Activated CD4-positive, alpha-beta memory T cell treated with anti-CD3 and anti-CD28 coated beads for 36 hours (primary cell): ENCODE results near the gene ABCF1. TPM values are rescaled to one million over a fixed set of nuclear protein-coding genes. Genes with fewer than 3 reads are reported as not detected.

Experiments used
- CTCF ChIA-PET: fragments of 350-600 bp; sonication (Branson Sonifier 250); formaldehyde crosslinking; loops from one replicate; lab custom pipeline; 2021; ENCODE audit warnings: antibody characterized with exemption, inconsistent platforms; lab: Charles Lee
- POLR2A ChIA-PET: fragments of 350-600 bp; sonication (Branson Sonifier 250); formaldehyde crosslinking; loops from one replicate; lab custom pipeline; 2021; ENCODE audit warnings: antibody characterized with exemption; lab: Charles Lee
- DNase-seq: peaks from one replicate; pipeline ENCODE4 v3.0.0-alpha.2; 2020
- H3K27ac Mint-ChIP-seq: one replicate; pipeline ENCODE4 v1.8.0; 2021; ENCODE audit warnings: mixed read lengths
- H3K27me3 Mint-ChIP-seq: one replicate; pipeline ENCODE4 v1.8.0; 2021; ENCODE audit warnings: mixed read lengths
- H3K36me3 Mint-ChIP-seq: one replicate; pipeline ENCODE4 v1.8.0; 2021; ENCODE audit warnings: mixed read lengths
- H3K4me1 Mint-ChIP-seq: one replicate; pipeline ENCODE4 v1.8.0; 2021; ENCODE audit warnings: low read depth, mixed read lengths
- H3K4me3 Mint-ChIP-seq: one replicate; pipeline ENCODE4 v1.8.0; 2021; ENCODE audit warnings: mild to moderate bottlenecking, mixed read lengths
- H3K9me3 Mint-ChIP-seq: one replicate; pipeline ENCODE4 v1.8.0; 2021; ENCODE audit warnings: mixed read lengths
- intact Hi-C: fragments of 100-400 bp; cut with micrococcal nuclease; formaldehyde crosslinking; loops from one replicate; pipeline ENCODE4 v1.15.1; 2023
- total RNA-seq, 2 experiments: library from RNA; stranded (reverse); gene quantifications; one replicate each; pipeline ENCODE4 v1.2.3, GENCODE V29; 2021

ABCF1 gene
- total RNA-seq, 2 experiments from 2014 or later, result 87.0 to 87.1 TPM

DNA sequence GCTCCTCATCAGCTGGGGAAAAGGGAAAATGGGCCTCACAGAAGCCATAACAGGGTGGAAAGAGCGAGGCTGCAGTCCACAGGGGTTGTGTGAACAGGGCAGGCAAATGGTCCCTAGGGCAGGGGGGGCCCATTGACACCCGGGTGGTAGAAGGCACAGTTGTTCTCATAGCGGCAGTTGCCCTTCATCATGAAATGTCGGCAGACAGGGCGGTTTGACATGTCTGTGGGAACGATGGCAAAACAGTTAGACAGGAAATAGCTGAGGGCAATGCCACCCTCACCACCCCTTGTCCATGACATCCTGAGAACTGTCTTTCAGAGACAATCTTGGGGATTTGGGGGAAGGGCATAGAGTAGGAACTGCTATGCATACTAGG, 30.2 kb downstream of the ABCF1 start:
- Mint-ChIP-seq H3K9me3 (no peaks in the 10 kb centered on the region), H3K4me3 (no peak overlapping the region), H3K36me3 (peaks cover 54% of the 10 kb centered on the region), H3K27me3 (no peaks in the 10 kb centered on the region), H3K4me1 (peaks cover 18% of the 10 kb centered on the region), H3K27ac (peak overlapping the region; percentile 5)
- DNase-seq, result no peak
- ChIA-PET POLR2A (interaction anchor here (0.5 to 5.9 kb wide), 2 partner anchors 12 to 125 kb away, joined by 3 to 35 read pairs; no protein-coding TSS in a partner anchor), CTCF (interaction anchor here (1.6 to 6.0 kb wide), 3 partner anchors 60 to 119 kb away, joined by 5 to 98 read pairs (median 9); no protein-coding TSS in a partner anchor)
- intact Hi-C loops, result no loop called here

DNA sequence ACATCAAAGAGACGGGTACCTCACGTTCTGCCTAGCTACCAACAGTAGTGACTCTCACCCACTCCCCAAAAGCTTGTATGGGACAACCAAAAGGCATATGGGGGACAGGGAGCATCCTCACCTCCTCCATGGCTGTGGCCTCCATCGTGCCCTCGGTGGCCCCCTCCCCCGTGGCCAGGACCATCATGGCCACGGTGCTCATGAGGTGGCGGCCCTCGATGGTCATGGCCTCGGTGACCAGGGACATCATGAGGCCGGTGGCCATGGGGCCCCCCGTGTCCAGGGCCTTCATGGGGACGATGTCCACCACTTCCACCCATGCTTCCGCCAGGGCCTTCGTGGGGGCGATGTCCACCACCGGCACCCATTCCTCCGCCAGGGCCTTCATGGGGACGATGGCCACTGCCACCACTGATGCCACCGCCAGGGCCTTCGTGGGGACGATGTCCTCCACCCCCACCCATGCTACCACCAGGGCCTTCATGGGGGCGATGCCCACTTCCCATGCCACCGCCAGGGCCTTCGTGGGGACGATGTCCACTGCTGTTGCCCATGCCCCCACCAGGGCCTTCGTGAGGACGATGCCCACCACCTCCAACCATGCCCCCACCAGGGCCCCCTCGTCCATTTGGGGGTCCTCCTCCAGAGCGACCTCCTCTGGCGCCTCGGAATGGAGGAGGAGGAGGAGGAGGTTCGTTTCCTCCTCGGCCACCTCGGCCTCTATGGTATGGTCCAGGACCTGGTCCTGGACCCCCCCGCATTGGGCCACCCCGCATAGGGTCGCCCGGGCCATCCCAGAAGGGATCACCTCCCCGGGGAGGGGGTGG, 30.8 kb downstream of the ABCF1 start:
- Mint-ChIP-seq H3K9me3 (no peaks in the 10 kb centered on the region), H3K27ac (peak overlapping the region; percentile 5), H3K36me3 (peaks cover 57% of the 10 kb centered on the region), H3K27me3 (no peaks in the 10 kb centered on the region), H3K4me3 (no peak overlapping the region), H3K4me1 (peaks cover 20% of the 10 kb centered on the region)
- intact Hi-C loops, result no loop called here
- CTCF ChIA-PET, result interaction anchor here (2.4 kb wide), 1 partner anchor 61 kb away, joined by 9 read pairs; no protein-coding TSS in a partner anchor
- POLR2A ChIA-PET, result interaction anchor here (5.9 kb wide), 1 partner anchor 11 kb away, joined by 35 read pairs; no protein-coding TSS in a partner anchor
- DNase-seq, result no peak

DNA sequence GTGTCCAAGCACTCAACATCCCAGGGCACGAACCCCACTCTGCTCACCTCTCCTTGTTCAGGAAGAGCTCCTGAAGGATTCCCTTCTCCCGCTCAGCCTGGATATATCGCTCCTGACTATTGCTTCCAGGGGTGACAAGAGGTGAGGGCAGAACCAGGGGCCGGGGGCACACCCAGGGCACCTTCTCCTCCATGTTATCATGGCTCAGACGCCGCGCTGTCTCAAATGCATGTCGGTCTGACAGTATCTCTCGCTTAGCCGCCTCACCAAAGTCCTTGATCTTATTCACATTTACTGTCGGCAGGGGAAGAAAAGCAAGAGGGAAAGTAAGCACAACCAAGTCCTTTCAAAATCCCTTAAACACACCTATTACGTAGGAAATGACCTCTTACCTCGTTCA, 32.7 kb downstream of the ABCF1 start:
- no peak for DNase-seq
- no peaks in the 10 kb centered on the region for H3K27me3 Mint-ChIP-seq
- H3K4me3 Mint-ChIP-seq, result no peak overlapping the region
- no peaks in the 10 kb centered on the region for H3K9me3 Mint-ChIP-seq
- H3K4me1 Mint-ChIP-seq, result peaks cover 25% of the 10 kb centered on the region
- intact Hi-C loops, result no loop called here
- peaks cover 63% of the 10 kb centered on the region for H3K36me3 Mint-ChIP-seq
- no peak overlapping the region for H3K27ac Mint-ChIP-seq
- ChIA-PET CTCF (interaction anchor here (1.2 kb wide), 1 partner anchor 310 kb away, joined by 3 read pairs; the partner anchor contains the start of gene VARS2), POLR2A (no interaction called here)

DNA sequence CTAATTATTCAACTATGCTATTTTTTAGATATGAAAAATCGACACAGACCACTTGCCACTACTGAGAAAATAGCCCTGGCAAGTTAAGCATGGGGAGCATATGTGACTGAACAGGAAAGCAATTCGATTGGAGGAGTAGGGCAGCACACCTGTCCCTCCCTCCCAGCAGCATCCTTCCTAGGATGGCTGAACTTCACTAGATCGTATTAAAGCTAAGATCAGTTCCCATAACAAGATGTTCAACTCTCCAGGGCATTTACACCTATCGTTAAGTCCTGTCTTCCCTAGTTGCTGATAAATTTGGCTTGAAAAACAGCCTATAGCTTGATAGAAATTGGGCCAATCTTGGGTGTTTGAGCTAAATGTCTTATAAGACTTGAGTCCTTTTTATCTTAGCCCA, 38.8 kb downstream of the ABCF1 start:
- CTCF ChIA-PET, result interaction anchor here (0.9 to 1.6 kb wide), 7 partner anchors 12 to 477 kb away, joined by 3 to 9 read pairs (median 5); no protein-coding TSS in a partner anchor
- peak overlapping the region; percentile 62 for H3K27ac Mint-ChIP-seq
- intact Hi-C loops, result no loop called here
- no peaks in the 10 kb centered on the region for H3K9me3 Mint-ChIP-seq
- POLR2A ChIA-PET, result interaction anchor here (0.7 to 1.3 kb wide), 4 partner anchors 12 to 39 kb away, joined by 3 to 4 read pairs (median 3); partner anchors contain the start of gene ABCF1
- no peak for DNase-seq
- H3K36me3 Mint-ChIP-seq, result peaks cover 68% of the 10 kb centered on the region
- no peaks in the 10 kb centered on the region for H3K27me3 Mint-ChIP-seq
- no peak overlapping the region for H3K4me3 Mint-ChIP-seq
- H3K4me1 Mint-ChIP-seq, result peaks cover 70% of the 10 kb centered on the region

DNA sequence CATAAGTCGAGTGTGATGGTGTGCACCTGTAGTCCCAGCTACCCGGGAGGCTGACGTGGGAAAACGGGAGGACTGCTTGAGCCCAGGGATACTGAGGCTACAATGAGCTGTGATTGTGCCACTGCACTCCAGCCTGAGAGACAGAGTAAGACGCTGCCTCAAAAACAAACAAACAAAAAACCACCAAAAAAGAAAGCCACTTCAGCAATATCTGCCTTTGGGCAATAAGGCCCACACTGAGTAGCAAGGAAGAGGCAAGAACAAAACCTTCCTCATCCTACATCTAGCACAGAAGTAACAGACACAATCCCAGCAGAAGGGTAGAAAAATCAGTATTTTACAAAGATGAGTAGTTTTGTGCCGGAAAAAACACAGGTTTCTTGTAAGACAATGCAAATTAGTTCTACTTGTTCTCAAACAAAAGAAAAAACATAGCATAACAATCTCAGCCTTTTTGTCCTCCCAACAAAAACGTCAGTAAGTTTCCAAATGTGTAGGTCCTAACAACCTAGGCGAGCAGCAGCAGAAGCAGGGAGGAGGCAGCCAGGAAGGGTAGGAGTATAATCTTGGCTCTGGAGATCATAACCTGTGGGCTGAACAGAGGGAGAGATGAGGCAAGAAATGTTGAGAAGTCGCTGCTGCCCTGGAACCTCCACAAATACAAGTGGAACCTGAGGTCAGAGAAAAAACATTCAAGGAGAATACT, 40.1 kb downstream of the ABCF1 start:
- Mint-ChIP-seq H3K27me3 (no peaks in the 10 kb centered on the region), H3K27ac (peak overlapping the region; percentile 62), H3K36me3 (peaks cover 71% of the 10 kb centered on the region), H3K4me3 (no peak overlapping the region), H3K4me1 (peaks cover 71% of the 10 kb centered on the region), H3K9me3 (no peaks in the 10 kb centered on the region)
- intact Hi-C loops, result no loop called here
- POLR2A ChIA-PET, result interaction anchor here (0.6 to 3.7 kb wide), 6 partner anchors 12 to 132 kb away, joined by 3 to 35 read pairs (median 4); partner anchors contain the start of genes ABCF1 and IER3
- CTCF ChIA-PET, result interaction anchor here (0.6 to 4.2 kb wide), 11 partner anchors 13 to 476 kb away, joined by 3 to 22 read pairs (median 4); no protein-coding TSS in a partner anchor
- no peak for DNase-seq

DNA sequence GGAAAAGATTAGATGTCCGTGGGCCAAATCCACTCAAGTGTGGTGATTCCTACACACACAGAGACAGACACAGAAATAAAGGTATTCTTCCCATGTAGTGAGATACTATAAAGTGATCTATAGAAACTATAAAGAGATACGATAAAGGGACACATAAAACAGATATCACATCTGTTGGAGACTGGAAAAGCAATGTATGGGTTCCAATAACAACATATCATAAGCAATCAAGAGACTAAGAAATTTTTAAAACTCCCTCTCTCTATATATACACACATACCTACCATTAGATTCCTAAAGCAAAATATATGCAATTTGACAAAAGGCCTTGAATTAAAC, 40.6 kb downstream of the ABCF1 start:
- Mint-ChIP-seq H3K4me1 (peaks cover 67% of the 10 kb centered on the region), H3K27me3 (peaks cover under 1% of the 10 kb centered on the region), H3K27ac (peak overlapping the region; percentile 62), H3K4me3 (no peak overlapping the region), H3K9me3 (no peaks in the 10 kb centered on the region), H3K36me3 (peaks cover 71% of the 10 kb centered on the region)
- CTCF ChIA-PET, result interaction anchor here (0.8 to 4.2 kb wide), 8 partner anchors 12 to 130 kb away, joined by 3 to 42 read pairs (median 8); no protein-coding TSS in a partner anchor
- intact Hi-C loops, result no loop called here
- POLR2A ChIA-PET, result interaction anchor here (0.6 to 3.7 kb wide), 3 partner anchors 13 to 124 kb away, joined by 3 to 35 read pairs (median 8); partner anchors contain the start of gene ABCF1
- no peak for DNase-seq

DNA sequence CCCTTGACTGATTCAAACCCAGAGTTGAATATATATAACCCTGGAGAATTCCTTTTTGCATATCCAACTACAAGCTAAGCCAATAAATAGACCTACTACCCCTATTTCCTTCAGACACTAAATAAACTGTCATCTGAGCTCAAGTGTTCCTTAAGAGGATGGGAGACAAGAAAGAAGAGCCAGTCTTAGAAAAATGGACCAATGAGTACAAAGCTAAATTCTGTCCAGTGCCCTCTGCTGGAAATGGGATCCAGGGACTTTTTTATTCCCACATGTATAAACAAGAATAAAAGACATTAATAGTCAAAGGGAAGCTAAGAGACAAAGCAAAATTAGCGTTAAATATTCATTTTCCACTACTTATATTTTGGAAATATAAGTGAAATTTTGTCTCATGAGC, 41.0 kb downstream of the ABCF1 start:
- no peak for DNase-seq
- H3K27me3 Mint-ChIP-seq, result peaks cover 4% of the 10 kb centered on the region
- peak overlapping the region; percentile 62 for H3K27ac Mint-ChIP-seq
- CTCF ChIA-PET, result interaction anchor here (0.8 to 4.2 kb wide), 10 partner anchors 12 to 130 kb away, joined by 3 to 42 read pairs (median 8); partner anchors contain the start of gene PRR3
- intact Hi-C loops, result no loop called here
- peaks cover 75% of the 10 kb centered on the region for H3K36me3 Mint-ChIP-seq
- H3K4me3 Mint-ChIP-seq, result no peak overlapping the region
- no peaks in the 10 kb centered on the region for H3K9me3 Mint-ChIP-seq
- POLR2A ChIA-PET, result interaction anchor here (0.6 to 3.7 kb wide), 7 partner anchors 13 to 123 kb away, joined by 3 to 35 read pairs (median 7); partner anchors contain the start of genes ABCF1, GNL1, MDC1 and PRR3
- H3K4me1 Mint-ChIP-seq, result peaks cover 67% of the 10 kb centered on the region

DNA sequence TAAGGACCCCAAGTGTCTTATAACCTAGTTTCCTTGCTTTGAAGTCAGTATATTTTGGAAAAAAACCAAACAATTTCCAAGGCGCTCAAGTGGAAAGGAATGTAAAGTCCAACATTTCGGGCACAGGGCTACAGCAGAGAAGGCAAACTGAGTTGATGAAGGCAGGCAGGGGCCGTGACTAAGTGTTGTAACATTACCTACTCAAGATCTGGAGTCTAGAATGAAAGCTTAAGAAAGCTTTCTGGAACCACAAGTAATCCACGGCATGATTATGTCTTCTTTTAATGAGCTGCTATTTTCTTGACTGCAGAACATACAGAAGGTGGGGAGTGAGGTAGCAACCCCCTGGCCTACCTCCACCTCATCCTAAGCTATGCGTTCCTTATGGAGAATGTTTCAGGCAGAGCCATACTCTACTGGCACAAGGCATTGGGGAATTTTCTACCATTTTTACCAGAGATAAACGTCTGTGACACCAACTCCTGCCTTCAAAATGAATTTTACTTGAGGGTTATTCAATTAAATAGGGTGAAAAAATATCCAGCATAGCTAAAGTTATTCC, 41.5 kb downstream of the ABCF1 start:
- H3K36me3 Mint-ChIP-seq, result peaks cover 74% of the 10 kb centered on the region
- peaks cover 5% of the 10 kb centered on the region for H3K27me3 Mint-ChIP-seq
- H3K27ac Mint-ChIP-seq, result peak overlapping the region; percentile 98
- H3K9me3 Mint-ChIP-seq, result no peaks in the 10 kb centered on the region
- peaks cover 62% of the 10 kb centered on the region for H3K4me1 Mint-ChIP-seq
- H3K4me3 Mint-ChIP-seq, result peak overlapping the region; percentile 97
- ChIA-PET CTCF (interaction anchor here (0.6 to 4.2 kb wide), 16 partner anchors 10 to 159 kb away, joined by 3 to 42 read pairs (median 8); partner anchors contain the start of genes ABCF1 and PRR3), POLR2A (interaction anchor here (0.7 to 3.7 kb wide), 13 partner anchors 14 to 287 kb away, joined by 3 to 41 read pairs (median 7); partner anchors contain the start of genes ABCF1, FLOT1, GNL1 and MDC1)
- intact Hi-C loops, result loop anchor here (1.0 kb wide), 1 partner anchor 56 kb away; the partner anchor contains the start of gene GNL1
- DNase-seq, result no peak

DNA sequence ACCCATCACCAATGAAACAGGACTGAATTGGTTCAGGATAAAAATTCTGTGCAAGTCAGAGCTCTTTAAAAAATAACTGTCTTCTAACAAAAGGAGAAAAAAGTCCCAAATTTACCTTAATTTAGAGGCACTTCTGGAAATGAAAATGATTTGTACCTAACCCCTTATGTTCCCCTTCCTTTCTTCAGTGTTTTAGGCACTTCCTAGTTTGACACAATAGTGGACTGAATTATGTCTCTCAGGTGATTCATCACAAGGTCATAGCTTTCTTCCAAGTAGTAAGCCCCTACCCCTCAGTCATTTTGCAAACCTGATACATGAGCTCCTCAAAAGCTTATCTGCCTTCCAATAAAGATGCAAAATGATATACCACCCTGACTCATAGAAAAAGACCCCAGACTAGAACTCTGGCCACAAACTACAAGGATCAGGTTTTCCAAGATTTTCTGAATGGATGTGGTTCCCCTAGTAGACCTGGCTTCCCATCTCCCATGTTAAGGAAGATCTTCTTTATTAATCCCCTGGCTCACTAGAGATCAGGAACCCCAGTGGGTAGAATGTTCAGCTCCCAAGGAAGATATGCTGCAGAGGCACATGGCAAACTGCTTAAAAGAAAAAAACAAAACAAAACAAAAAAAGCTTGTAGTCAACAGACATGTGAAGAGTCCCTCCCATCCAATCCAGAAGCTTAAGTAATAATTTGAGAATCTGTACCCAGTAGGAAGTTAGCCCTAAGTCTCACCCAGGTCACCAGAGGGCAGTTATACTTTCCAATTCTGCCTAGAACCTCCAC, 42.2 kb downstream of the ABCF1 start:
- ChIA-PET CTCF (interaction anchor here (0.6 to 4.2 kb wide), 15 partner anchors 10 to 209 kb away, joined by 3 to 42 read pairs (median 8); partner anchors contain the start of genes ABCF1 and PRR3), POLR2A (interaction anchor here (0.7 to 3.7 kb wide), 15 partner anchors 15 to 287 kb away, joined by 3 to 41 read pairs (median 6); partner anchors contain the start of genes ABCF1, FLOT1, GNL1 and MDC1)
- peaks cover 62% of the 10 kb centered on the region for H3K4me1 Mint-ChIP-seq
- intact Hi-C loops, result loop anchor here (1.0 kb wide), 1 partner anchor 57 kb away; the partner anchor contains the start of gene GNL1
- H3K27me3 Mint-ChIP-seq, result peaks cover 5% of the 10 kb centered on the region
- peaks cover 74% of the 10 kb centered on the region for H3K36me3 Mint-ChIP-seq
- DNase-seq, result no peak
- H3K9me3 Mint-ChIP-seq, result no peaks in the 10 kb centered on the region
- H3K27ac Mint-ChIP-seq, result peak overlapping the region; percentile 98
- peak overlapping the region; percentile 97 for H3K4me3 Mint-ChIP-seq
